ENCODE measurements around the gene RNF31.
"Not testable (repeated sequence)": the region's sequence is repeated elsewhere in the genome, so short reads cannot be mapped to it uniquely, and the experiment has no call there.

RNF31 gene

DNA sequence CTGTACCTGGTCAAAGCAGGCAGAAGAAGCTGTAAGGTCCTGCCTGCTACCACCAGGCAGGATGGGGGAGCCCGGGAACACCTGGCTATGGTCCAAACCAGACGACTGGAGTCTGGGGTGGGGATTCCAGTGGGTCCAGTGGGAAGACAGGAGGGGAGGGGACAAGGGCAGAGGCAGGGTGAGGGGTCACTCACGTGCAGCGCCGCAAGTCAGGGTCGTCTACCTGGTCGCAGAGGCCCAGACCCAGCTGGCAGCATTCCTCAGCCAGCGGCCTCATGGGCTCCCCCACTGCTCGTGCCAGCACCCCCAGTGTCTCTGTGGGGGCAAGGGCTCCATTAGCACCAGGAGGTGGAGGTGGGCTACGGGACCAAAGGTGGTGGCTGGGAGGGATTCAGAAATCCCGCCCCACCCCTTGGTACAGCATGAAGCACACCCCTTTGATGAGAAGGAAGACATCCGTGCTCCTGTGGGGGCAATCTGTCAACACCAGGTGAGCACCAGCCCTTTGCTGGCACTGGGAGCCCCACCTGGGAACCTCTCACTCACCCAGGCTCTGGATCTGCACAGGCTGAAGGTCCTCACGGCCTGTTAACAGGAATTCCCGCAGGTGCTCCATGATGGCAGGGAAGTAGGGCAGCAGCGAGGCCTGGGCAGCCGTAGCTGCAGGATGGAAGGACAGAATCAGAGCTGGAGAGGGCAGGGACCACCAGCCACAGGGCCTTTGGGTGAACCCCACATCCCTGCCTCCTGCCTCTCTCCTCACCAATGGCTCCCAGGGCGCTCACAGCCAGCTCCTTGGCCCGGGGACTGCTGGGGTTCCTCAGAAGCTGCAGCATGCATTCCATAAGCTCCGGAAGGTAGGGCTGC, 37.0 kb downstream of the RNF31 start:
- no peak for DNase-seq

DNA sequence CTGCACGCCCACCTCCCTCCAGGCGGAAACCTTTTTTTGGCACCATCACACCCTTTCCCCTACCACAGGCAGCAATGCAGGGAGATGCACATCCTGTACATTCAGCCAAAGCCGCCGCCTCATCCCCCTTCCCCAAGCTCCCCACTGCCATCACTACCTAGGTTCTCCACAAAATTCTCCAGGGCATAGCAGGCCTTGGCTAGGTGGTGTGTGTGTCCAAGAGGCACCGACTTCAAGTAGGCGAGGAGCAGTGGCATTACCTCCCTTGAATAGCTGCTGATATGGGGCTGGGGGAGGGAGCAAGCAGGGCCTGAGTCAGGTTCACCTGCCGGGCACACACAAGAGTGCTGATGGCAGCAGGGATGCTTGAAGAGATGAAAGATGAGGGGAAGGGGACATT, 37.7 kb downstream of the RNF31 start:
- no peak for DNase-seq

DNA sequence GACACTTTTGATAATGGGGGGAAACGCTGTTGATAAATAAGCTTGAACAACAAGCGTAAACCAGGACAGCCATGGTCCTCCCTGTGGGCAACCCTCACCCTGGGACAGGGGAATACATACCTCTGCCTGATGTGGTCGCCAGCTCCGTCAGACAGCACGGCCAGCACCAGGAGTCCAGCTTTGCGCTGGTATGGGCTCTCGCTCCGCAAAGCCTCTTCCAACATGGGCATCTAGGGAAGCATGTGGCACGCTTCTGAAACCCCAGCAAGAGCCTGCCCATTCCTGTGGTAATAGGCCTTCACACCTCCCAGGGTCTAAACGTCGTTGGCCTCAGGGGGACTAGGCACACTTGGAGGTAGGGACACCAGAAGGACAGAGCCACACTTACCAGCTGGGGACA, 38.4 kb downstream of the RNF31 start:
- no peak for DNase-seq

DNA sequence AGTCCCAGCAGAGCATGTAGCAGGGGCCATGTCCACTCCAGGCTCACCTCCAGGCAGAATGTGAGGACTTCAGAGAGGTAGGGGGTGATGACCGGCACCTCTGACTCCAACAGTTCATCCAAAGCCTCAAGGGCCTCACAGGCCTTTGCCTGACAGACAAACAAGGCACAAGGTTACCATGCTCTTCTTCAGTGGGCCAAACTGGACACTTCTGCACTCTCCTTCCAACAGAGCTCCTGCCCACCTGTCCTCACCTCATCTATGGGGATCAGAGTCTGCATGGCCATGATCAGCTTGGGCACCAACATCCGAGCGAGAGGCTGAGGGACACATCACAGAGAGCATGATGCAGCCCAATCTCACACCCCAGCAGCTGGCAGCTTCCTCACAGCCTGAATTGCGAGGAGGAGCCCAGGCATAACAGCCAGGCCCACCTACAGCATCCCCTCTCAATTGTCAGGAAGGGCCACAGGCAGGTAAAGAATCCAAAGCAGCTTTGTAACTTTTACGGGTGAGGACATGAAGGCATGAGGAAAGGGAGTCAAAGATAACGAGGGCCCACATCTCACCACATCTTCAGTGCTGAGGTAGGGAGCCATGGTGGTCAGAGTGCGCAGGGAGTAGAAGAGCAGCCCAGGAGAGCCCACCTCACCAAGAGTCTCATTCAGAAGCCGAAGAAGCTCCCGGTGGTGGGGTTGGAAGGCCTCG, 39.7 kb downstream of the RNF31 start:
- DNase-seq = no peak

DNA sequence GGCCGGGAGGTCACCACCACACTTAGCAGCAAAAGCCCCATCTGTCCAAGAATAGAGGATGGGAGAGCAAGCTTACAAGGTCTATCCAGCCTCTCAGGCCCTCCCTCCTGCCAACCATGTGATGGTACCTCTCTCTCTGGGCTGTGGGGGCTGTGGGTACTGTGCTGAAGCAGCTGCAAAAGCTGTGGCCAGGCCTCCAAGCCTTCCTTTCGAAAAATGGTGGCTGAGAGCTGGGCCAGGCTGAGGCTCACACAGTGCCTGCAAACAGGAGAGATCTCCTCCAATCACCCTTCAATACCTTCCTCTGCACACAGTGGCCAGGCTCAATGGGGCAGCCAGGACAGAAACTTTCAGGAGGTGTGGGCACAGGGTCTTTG, 40.2 kb downstream of the RNF31 start:
- no peak for DNase-seq

DNA sequence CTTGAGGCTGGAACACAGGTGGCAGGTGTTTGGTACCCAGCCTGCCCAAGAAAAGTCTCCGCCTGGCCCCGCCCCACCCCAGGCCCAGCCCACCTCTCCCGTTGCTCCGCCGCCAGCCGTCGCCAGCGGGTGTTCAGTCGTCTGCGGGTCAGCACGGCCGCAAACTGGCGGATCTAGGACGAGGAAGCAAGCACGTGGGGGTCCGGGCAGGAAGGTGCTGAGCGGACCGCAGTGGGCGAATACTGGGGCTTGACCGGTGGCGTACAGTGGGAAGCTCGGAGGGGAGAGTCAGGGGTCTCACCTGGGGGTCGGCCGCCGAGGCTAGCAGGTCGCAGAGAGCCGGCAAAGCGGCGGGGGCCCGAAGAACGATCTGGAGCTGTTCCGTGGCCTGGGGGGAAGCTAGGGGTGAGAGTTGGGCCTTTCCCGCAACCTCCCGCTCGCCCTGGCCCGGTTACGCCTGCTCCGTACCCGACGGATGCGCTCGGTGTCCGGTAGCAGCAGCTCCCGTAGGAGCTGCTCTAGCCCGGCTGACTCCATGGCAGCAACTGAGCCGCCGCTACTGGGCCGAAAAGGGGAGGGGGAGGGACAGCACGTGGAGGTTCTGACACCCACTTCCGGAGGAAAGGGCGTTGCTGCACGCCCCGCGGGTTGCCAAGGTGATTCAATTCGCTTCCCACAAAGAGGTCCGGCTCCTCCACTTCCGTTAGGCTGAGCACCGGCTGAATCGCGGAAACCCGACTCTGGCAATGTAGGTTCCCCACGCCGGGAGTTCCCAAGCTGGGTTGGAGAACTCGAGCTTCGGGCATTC, 41.2 kb downstream of the RNF31 start, which contains the start of gene IPO4:
Gene IPO4, minus strand, starts transcription at position 566 of the 808 bp plus-strand sequence. Its CDS starts 29 bp downstream, at position 537.
- peak; percentile 95 for DNase-seq

DNA sequence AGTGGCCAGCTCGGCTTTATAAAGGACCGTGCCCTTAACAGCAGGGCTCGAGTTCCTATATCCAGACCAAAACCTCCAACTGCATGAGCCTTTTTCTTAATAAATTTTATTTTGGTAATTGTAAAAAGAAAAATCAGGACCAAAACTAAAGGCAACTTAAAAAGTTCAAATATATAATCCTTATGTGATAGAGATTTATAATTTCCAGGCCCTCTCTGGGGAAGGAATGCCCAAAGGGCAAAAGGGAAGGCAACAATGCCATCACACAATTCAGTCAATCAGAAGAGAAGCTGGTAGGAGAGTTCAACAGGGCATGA, 41.7 kb downstream of the RNF31 start:
- DNase-seq = no peak

DNA sequence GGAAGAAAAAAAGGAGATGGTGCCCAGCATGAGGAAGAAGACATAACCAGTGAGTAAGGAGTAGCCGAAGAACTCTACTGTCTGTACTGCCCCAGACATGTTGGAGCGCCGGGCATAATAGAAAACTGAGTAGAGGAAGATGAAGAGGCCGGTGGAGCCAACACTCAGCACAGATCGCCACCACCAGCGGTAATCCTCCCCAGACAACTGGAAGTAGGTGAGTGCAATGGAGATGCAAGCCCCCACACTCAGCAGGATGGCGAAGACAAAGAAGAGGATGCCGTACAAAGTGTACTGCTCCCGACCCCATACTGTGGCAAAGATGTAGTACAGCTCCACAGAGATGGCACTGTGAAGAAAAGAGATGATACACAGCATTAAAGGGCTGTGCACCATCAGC, 42.2 kb downstream of the RNF31 start:
- DNase-seq = no peak

DNA sequence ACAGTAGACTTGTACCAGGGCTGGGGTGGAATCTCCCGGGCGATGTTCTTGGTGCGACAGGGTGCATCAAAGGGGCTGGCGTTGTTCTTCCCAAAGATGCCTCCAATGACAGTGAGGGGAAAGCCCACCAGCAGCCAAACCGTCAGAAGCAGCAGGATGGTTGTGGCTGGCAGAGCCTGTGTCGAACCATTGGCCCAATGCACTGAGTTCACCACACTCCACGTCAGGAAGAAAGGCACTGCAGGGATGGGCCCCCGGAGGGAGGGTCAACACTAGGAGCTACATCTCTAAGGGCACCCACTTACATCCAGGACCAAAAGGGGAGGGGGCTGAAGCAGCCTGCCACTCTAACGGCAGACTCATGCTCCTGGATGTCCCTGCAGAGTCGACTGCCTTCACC, 43.1 kb downstream of the RNF31 start:
- no peak for DNase-seq

DNA sequence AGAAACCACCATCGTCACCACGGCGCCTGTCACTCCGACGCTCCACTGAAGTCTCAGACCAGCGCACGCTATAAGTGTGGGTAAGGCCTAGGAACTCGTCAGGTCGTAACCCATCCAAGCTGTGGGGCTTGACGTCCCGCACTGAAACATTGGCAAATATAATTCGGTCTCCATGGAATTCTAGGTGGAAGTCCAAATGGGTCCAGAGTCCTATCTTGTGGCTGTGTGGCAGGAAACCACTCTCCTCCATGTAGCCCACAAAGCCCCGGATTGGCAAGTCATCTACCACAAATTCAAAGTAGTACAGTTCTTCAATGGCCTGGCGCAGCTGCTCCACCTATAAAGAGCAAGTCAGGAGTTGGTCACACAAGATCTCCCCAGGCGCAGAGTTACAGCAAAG, 45.6 kb downstream of the RNF31 start:
- no peak for DNase-seq

DNA sequence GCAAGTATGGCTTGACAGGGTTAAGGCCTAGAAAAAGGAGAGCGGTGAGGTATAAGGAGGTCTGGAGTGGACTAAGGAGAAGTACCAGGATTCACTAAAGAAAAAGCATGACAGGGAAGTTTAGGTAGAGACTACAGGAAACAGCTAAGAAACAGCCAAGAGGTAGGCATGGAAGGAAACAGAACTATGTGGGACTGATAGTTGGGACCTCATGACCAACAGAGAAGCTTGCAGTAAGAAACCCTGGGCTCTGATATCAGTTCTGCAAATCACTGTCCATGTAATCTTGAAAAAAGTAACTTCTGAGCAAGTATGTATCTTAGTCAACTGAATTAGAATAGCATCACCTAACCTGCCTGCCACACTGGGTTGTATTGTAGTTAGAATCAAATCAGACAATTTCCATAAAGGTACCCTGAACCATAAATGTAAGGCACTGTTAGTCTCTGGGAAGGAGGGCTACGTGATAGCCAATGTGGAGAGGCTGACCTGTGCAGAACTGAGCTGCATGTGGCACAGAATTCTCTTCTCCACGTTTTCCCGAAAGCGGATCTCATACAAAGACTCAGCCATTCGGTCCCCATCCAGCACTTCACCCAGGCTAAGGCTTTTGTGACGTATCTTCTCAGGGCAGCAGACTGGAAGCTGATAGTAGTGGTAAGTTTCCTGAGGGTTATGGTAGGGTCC, 47.0 kb downstream of the RNF31 start:
- no peak for DNase-seq

DNA sequence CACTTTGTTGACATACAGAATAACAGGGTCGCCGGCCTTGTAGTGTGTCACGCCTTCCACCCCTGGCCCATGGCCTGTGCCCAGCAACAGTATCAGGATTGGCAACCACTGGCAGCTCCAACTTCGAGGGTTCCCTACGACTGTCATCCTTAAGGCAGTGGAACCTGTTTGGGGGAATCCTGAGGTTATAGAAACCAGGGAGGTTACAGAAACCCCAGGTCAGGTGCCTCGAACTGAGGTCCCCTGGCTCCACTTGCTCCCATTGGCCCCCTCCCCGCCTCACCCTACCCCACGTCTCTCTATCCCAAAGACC, 47.5 kb downstream of the RNF31 start:
- no peak for DNase-seq

DNA sequence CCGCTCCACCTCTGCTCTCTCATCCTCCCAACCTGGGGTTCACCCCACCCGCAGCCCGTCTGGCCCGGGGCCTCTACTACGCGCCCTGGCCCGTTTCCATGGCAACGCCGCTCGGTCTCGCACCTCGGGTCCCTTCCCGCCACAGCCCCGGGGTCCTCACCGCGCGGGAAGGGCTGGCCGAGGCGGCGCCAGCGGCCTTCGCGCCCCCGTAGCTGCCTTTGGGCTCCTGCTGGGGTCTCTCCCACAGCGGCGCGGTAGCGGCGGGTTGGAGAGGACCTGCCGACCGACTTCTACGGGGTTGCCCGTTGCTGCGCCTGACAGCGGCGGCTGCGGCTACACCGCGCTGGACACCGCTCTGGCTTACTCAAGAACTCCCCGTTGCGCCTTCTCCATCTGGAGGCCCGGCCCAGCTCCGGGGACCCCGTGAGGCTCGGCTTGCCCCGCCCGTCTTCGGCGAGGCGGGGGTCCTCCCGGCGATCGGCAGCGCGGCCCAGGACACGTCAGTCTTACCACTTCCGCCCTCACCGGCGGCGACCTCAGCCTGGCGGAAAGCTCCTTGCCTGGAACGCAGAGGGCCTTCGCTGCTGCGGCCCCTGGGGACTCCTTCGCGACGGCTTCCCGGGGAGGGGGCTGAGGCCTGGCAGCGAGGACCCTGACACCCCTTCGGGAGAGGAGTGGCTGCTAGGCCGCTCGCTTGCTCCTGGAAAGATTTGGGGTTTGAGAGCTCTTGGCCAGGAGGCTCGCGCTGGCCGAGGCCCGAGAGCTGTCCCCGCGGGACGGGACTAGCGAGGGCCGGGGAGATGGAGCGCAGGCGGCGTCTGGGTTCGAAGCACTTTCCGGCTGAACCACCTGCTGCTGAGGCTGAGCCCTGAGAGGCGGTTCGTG, 48.1 kb downstream of the RNF31 start, which contains the start of gene TM9SF1:
Gene TM9SF1, minus strand, starts transcription at position 256 of the 885 bp plus-strand sequence. CDS start 422 bp downstream, outside the sequence.
- DNase-seq = peak; percentile 37

DNA sequence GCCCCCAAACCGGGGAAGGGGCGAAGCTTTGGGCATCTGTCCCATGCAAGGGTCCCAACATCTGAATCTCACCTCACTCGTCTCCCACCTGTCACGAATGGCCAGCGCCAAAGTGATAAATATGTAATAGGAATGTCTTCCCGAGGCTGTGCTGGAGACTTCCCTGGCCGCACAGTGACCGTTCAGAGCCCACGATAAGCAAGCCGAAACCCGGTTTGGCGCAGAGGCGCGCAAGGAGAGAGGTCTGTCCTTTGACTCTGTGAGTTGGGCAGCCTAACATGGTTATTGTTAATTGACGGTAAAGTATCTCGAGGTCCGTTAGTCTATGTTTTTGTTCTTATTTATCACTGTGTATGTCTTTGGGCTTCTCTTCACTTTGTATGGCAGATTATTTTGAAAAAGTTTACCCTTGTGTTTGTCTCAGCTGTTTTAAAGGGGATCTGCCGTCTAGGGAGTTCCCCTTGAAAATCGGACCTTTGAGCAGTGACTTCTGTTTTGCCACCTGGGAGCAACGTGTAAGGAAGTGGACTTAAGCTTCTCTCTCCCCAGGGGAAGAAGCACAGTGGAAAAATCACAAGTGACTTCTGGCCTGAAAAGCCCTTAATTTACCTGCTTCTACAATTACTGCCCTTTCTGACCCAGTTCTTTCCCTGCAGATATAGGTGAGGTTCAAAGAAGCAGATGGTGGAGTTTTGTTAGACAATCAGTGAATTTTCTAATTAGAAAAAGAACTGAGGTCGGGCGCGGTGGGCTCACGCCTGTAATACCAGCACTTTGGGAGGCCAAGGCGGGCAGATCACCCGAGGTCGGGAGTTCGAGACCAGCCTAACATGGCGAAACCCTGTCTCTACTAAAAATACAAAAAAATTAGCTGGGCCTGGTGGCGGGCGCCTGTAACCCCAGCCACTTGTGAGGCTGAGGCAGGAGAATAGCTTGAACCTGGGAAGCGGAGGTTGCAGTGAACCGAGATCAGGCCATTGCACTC, 49.1 kb downstream of the RNF31 start:
- peak; percentile 29 for DNase-seq

DNA sequence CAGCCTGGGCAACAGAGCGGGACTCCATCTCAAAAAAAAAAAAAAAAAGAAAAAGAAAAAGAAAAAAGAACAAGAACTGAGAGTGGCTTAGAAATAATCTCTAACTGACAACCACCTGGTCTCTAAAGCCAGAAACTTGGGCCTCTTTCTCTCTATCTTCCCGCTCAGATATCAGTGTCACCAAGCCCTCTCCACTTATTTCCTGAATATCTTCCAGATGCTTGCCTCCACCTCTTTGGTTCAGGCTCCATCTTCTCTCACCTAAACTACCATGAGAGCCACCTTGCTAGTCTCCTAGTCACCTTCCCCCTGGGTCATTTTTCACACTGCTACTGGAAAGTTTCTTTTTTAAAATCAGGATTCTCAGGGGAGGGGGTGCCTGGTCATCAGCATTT, 49.8 kb downstream of the RNF31 start:
- no peak for DNase-seq

DNA sequence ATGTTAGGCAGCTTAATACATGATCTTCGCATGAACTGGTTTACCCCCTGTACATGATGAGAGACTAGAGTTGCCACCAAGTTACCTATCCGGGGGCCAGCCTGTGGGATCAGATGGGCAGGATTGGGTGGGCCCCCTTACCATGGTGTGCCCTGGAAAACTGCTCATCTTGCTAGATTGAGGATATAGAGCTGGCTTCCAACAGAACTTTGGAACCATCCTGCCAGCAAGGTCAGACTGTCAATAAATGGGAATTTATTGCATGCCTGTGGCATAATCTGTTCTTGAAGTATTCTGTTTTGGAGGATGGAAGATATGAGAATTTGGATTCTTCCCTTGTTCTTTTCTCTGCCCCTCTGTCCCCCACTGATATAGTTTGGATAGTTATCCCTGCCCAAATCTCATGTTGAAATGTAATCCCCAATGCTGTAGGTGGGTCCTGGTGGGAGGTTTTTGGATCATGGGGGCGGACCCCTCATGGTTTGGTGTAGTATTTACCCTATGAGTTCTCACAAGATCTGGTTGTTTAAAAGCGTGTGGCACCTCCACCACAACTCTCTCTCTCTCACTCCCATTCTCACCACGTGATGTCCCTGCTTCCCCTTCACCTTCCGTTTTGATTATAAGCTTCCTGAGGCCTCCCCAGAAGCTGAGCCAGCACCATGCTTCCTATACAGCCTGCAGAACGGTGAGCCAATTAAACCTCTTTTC, 51.7 kb downstream of the RNF31 start:
- DNase-seq = no peak

DNA sequence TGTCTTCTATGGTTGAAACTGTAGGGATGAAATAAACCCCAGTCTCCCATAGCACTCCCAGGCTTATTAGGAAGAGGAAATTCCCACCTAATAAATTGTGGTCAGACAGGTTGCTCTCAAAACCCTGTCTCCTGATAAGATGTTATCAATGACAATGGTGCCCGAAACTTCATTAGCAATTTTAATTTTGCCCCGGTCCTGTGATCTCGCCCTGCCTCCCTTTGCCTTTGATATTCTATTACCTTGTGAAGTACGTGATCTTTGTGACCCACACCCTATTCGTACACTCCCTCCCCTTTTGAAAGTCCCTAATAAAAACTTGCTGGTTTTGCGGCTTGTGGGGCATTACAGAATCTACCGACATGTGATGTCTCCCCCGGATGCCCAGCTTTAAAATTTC, 55.2 kb downstream of the RNF31 start:
- not testable (repeated sequence) for DNase-seq

DNA sequence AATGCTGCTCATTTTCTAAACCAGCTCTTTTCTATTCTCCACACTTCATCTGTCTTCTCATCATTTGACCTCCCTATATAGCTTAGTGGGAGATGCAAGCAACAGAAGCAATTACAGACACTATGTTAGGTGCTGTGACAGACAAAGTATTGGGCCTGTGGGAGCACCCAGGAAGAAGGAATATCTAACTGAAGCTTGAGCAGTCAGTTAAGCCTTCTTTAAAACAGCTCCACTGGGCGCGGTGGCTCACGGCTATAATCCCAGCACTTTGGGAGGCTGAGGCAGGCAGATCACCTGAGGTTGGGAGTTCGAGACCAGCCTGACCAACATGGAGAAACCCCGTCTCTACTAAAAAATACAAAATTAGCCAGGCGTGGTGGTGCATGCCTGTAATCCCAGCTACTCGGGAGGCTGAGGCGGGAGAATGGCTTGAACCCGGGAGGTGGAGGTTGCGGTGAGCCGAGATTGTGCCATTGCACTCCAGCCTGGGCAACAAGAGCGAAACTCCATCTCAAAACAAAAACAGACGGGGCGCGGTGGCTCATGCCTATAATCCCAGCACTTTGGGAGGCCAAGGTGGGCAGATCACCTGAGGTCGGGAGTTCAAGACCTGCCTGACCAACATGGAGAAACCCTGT, 56.1 kb downstream of the RNF31 start:
- DNase-seq = not testable (repeated sequence)
